Progenitor cell of endocrine pancreas (in vitro differentiated cells): ENCODE data around the gene ITGB5. TPM values are rescaled to one million over a fixed set of nuclear protein-coding genes. Genes with fewer than 3 reads are reported as not detected.

Experiments
- DNase-seq: peaks from one replicate; pipeline ENCODE4 v3.0.0; 2021; ENCODE audit warnings: low spot score; ENCODE audit not compliant: unreplicated experiment
- H3K27ac Mint-ChIP-seq: 2 replicates; pipeline ENCODE4 v1.8.0; 2021; ENCODE audit warnings: mild to moderate bottlenecking, moderate library complexity, mixed read lengths
- H3K27me3 Mint-ChIP-seq: 2 replicates; pipeline ENCODE4 v1.8.0; 2021; ENCODE audit warnings: mixed read lengths
- H3K36me3 Mint-ChIP-seq: 2 replicates; pipeline ENCODE4 v1.8.0; 2022; ENCODE audit warnings: mixed read lengths; ENCODE audit not compliant: insufficient read depth
- H3K4me1 Mint-ChIP-seq: 2 replicates; pipeline ENCODE4 v1.8.0; 2021; ENCODE audit warnings: low read depth, mixed read lengths
- H3K4me3 Mint-ChIP-seq: 2 replicates; pipeline ENCODE4 v1.8.0; 2021; ENCODE audit warnings: low read depth, mild to moderate bottlenecking, moderate library complexity, mixed read lengths
- H3K9me3 Mint-ChIP-seq: 2 replicates; pipeline ENCODE4 v1.8.0; 2021; ENCODE audit warnings: low read depth, mixed read lengths
- CTCF ChIP-seq: fragments of 200-600 bp; sonication (generic); IDR thresholded peaks from one replicate; pipeline ENCODE4 v1.5.0; 2021; ENCODE audit warnings: antibody characterized with exemption, mild to moderate bottlenecking; ENCODE audit not compliant: unreplicated experiment
- total RNA-seq: library from RNA; stranded (reverse); gene quantifications from 2 replicates; pipeline ENCODE4 v1.2.1, GENCODE V29; 2021

Gene ITGB5
- total RNA-seq, 1 donor from 2014 or later = 58.8 TPM

- DNase-seq = no peak
- peaks cover 9% of the 10 kb centered on the region for H3K4me1 Mint-ChIP-seq
- TF ChIP-seq CTCF = no peak
- peaks cover 11% of the 10 kb centered on the region for H3K36me3 Mint-ChIP-seq
- H3K27me3 Mint-ChIP-seq = no peaks in the 10 kb centered on the region
- no peak overlapping the region for H3K4me3 Mint-ChIP-seq
- H3K27ac Mint-ChIP-seq = peak overlapping the region; percentile 24
- no peaks in the 10 kb centered on the region for H3K9me3 Mint-ChIP-seq
These were observed 72.3 kb downstream of the ITGB5 start for GRCh38 chr3:124814620-124815421.

GRCh38 chr3:124813541-124813940 is 73.6 kb downstream of the ITGB5 start:
- no peak for DNase-seq
- Mint-ChIP-seq H3K9me3 (no peaks in the 10 kb centered on the region), H3K4me3 (no peak overlapping the region), H3K4me1 (peaks cover 5% of the 10 kb centered on the region), H3K36me3 (peaks cover 11% of the 10 kb centered on the region), H3K27me3 (no peaks in the 10 kb centered on the region), H3K27ac (peak overlapping the region; percentile 71)
- no peak for TF ChIP-seq CTCF

GRCh38 chr3:124812291-124813265 is 74.6 kb downstream of the ITGB5 start:
- Mint-ChIP-seq H3K27me3 (no peaks in the 10 kb centered on the region), H3K4me3 (no peak overlapping the region), H3K4me1 (peaks cover 5% of the 10 kb centered on the region), H3K36me3 (peaks cover 13% of the 10 kb centered on the region), H3K27ac (no peak overlapping the region), H3K9me3 (no peaks in the 10 kb centered on the region)
- TF ChIP-seq CTCF = no peak
- no peak for DNase-seq

GRCh38 chr3:124811436-124811835 is 75.7 kb downstream of the ITGB5 start:
- H3K4me1 Mint-ChIP-seq = peaks cover 5% of the 10 kb centered on the region
- no peak for DNase-seq
- H3K36me3 Mint-ChIP-seq = peaks cover 10% of the 10 kb centered on the region
- TF ChIP-seq CTCF = no peak
- no peaks in the 10 kb centered on the region for H3K9me3 Mint-ChIP-seq
- no peak overlapping the region for H3K27ac Mint-ChIP-seq
- no peak overlapping the region for H3K4me3 Mint-ChIP-seq
- no peaks in the 10 kb centered on the region for H3K27me3 Mint-ChIP-seq

GRCh38 chr3:124810970-124811369 is 76.2 kb downstream of the ITGB5 start:
- peaks cover 9% of the 10 kb centered on the region for H3K36me3 Mint-ChIP-seq
- H3K9me3 Mint-ChIP-seq = no peaks in the 10 kb centered on the region
- H3K27ac Mint-ChIP-seq = no peak overlapping the region
- TF ChIP-seq CTCF = no peak
- no peak overlapping the region for H3K4me3 Mint-ChIP-seq
- DNase-seq = no peak
- no peaks in the 10 kb centered on the region for H3K27me3 Mint-ChIP-seq
- peaks cover 5% of the 10 kb centered on the region for H3K4me1 Mint-ChIP-seq
